ENCODE data around the gene PKN3.

DNA sequence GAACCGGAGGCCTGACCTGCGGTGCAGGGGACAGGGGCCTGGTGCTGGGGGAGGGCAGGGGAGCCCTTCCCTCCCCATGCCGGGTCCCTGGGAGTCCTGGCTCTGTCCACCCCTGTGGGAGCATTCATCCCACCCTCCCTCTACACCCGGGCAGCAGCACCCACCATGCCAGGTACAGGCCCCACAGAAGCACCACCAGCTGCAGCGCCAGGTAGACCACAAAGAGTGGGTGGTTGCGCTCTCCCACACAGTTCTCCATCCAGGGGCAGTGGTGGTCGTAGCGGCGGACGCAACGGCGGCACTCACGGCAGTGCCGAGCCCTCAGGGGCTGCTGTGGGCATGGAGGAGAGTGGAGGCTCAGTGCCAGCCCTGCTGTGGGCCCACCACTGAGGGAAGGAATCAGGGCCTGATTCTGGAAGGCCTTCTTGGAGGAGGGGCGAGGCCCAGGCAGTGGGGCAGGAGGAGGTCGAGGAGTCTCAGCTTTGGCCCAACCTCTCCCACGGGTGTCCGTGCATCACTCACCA, 19.2 kb downstream of the PKN3 start:
- TF ChIP-seq EZH2 (IDR thresholded peaks at IDR 0.05), result no peak
- TF ChIP-seq, protein P1, sequence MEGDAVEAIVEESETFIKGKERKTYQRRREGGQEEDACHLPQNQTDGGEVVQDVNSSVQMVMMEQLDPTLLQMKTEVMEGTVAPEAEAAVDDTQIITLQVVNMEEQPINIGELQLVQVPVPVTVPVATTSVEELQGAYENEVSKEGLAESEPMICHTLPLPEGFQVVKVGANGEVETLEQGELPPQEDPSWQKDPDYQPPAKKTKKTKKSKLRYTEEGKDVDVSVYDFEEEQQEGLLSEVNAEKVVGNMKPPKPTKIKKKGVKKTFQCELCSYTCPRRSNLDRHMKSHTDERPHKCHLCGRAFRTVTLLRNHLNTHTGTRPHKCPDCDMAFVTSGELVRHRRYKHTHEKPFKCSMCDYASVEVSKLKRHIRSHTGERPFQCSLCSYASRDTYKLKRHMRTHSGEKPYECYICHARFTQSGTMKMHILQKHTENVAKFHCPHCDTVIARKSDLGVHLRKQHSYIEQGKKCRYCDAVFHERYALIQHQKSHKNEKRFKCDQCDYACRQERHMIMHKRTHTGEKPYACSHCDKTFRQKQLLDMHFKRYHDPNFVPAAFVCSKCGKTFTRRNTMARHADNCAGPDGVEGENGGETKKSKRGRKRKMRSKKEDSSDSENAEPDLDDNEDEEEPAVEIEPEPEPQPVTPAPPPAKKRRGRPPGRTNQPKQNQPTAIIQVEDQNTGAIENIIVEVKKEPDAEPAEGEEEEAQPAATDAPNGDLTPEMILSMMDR (IDR thresholded peaks at IDR 0.05), result no peak

All from neural progenitor cell (in vitro differentiated cells).